ENCODE measurements around the gene PCED1A.

Gene PCED1A

GRCh38 chr20:2804852-2805688, 35.4 kb downstream of the PCED1A start:
- peak; percentile 35 for DNase-seq (ENCODE audit: low spot score)

GRCh38 chr20:2804041-2804828, 36.2 kb downstream of the PCED1A start:
- no peak for DNase-seq (ENCODE audit: low spot score)

- no peak for DNase-seq (ENCODE audit: low spot score)
Measured at GRCh38 chr20:2801286-2801728, 39.1 kb downstream of the PCED1A start.

GRCh38 chr20:2800521-2801285, 39.8 kb downstream of the PCED1A start, which contains the start of gene CPXM1:
TSS of gene CPXM1 (minus strand) at chr20:2800627. CDS start at chr20:2800572, 55 bp downstream.
- no peak for DNase-seq (ENCODE audit: low spot score)

- DNase-seq (ENCODE audit: low spot score), result peak; percentile 48
Measured at GRCh38 chr20:2799688-2800520, 40.6 kb downstream of the PCED1A start.

- DNase-seq (ENCODE audit: low spot score), result no peak
Measured at GRCh38 chr20:2799271-2799670, 41.2 kb downstream of the PCED1A start.

GRCh38 chr20:2798814-2799213, 41.6 kb downstream of the PCED1A start:
- no peak for DNase-seq (ENCODE audit: low spot score)

- no peak for DNase-seq (ENCODE audit: low spot score)
Measured at GRCh38 chr20:2798095-2798805, 42.2 kb downstream of the PCED1A start.

- DNase-seq (ENCODE audit: low spot score), result no peak
Measured at GRCh38 chr20:2797136-2797983, 43.1 kb downstream of the PCED1A start.

- no peak for DNase-seq (ENCODE audit: low spot score)
Measured at GRCh38 chr20:2796011-2796660, 44.3 kb downstream of the PCED1A start.

GRCh38 chr20:2795451-2795850, 45.0 kb downstream of the PCED1A start:
- no peak for DNase-seq (ENCODE audit: low spot score)

- DNase-seq (ENCODE audit: low spot score), result no peak
Measured at GRCh38 chr20:2794866-2795447, 45.5 kb downstream of the PCED1A start.

- DNase-seq (ENCODE audit: low spot score), result no peak
Measured at GRCh38 chr20:2794202-2794748, 46.2 kb downstream of the PCED1A start.

- no peak for DNase-seq (ENCODE audit: low spot score)
Measured at GRCh38 chr20:2793471-2793870, 47.0 kb downstream of the PCED1A start.
